ENCODE measurements around the gene GNE. TPM values are rescaled to one million over a fixed set of nuclear protein-coding genes. Genes with fewer than 3 reads are reported as not detected.
"Not testable (repeated sequence)": the region's sequence is repeated elsewhere in the genome, so short reads cannot be mapped to it uniquely, and the experiment has no call there.

The GNE gene
- total RNA-seq, 1 experiment from 2014 or later: 30.0 TPM

DNA sequence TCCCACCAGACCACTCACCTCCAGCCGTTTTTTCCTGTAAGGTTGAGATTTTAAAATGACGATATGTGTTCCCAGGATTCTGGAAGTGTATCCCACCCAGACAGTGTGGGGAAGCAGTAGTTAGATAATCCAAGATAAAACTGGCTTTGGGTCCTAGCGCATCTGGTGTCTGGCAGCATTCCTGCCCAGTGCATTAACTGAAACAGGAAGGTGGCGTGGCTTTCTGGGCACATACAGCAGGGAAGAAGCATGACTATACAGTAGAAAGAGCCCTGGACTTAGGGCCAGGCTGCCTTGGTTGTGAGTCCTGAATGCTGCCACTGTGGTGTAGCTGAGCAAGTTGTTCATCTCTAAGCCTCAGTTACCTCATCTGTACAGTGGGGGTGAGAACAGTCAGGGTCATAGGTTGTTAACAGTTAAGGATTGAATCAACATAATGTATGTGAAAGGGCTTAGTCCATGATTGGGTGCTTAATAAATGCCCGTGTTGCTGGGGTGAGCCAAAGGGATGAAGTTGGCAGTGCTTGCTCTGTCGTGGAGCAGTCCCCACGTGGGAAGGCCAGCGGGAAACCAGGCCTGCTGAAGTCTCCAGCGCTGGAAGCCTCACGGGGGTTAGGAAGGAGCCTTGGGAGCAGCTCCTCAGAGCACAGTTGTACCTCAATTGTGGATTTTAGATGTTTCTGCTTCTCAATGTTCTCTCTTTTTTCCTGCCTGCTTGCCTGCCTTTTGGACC, 49.6 kb downstream of the GNE start:
- peaks cover 84% of the 10 kb centered on the region for H3K36me3 ChIP-seq
- H3K27me3 ChIP-seq: no peaks in the 10 kb centered on the region
- DNase-seq: no peak
- no peak overlapping the region for H3K27ac ChIP-seq
- no peaks in the 10 kb centered on the region for H3K9me3 ChIP-seq (replicated peaks)
- H3K4me3 ChIP-seq: no peak overlapping the region
- no peaks in the 10 kb centered on the region for H3K4me1 ChIP-seq

DNA sequence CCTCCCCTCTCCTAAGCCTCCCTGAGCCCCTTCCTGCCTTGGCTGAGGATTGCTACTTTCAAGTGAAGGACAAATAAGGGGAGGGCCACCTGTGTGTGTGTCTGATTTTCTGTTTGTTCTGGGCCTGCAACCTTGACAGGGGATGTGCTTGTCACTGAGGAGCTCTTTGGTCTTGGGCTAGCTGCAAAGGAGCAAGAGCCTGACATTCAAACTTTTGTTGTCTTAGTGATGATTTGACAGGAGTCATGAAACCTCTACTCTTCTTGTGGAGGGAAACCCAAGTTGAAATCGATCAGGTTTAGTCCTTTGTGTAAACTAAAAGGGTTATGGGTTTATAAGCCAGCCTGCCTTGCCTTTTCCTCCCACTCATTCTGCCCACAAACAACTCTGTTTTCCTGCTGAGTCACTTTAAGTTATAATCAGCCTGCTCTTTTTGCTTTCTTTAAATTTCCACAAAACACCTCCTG, 50.7 kb downstream of the GNE start:
- DNase-seq: no peak
- H3K9me3 ChIP-seq (replicated peaks): no peaks in the 10 kb centered on the region
- H3K27me3 ChIP-seq: no peaks in the 10 kb centered on the region
- no peak overlapping the region for H3K4me3 ChIP-seq
- H3K36me3 ChIP-seq: peaks cover 80% of the 10 kb centered on the region
- H3K27ac ChIP-seq: no peak overlapping the region
- no peaks in the 10 kb centered on the region for H3K4me1 ChIP-seq

DNA sequence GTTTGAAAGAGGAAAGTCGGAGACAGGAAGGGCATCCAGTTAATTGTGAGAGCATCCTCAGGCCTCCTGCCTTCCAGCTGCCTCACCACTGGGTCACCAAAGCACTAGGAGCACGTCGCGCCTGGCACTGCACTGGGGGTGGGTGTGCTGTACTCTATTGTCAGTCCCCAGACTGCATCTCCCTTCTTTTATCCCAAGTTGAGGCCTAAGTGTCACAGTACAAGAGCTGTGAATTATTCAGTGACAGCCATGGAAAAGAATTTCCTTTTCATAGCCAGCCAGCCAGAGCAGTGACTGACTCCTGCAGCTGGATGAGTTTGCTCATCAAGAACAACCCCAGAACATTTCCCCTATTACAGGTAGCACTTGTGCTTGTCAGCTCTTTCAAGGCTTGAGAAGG, 51.2 kb downstream of the GNE start:
- Histone ChIP-seq H3K4me3 (no peak overlapping the region), H3K27me3 (no peaks in the 10 kb centered on the region), H3K36me3 (peaks cover 80% of the 10 kb centered on the region), H3K27ac (no peak overlapping the region), H3K4me1 (no peaks in the 10 kb centered on the region), H3K9me3 (replicated peaks) (no peaks in the 10 kb centered on the region)
- DNase-seq: no peak

DNA sequence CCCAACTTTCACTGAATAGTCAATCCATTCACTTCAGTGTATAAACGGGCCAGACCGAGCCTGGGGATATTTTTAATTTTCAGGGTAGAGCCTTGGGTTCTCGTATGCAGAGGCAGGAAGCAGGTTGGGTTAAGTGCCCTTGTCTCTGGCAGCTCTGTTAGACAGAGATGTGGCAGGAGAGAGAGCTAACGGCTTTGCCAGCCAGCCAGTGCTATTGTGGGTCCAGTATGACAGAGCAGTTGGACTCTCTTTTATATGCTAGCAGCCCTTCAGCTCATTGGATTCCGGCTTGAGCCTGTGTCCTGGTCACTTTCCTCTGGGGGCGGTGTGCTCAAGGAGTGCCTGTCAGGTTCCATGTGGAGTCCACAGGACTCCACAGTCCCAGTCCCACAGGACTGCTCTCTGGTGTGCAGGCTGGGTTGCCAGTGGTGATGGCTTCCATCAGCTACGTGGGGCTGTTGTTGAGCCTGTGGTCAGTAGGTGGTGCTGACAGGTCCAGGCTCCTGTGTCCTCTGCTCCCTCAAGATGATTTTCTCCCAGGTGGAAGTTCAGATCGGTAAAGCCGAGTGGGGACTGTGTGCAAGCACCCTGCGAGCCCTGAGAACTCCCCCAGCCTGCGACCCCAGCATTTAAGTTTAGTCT, 53.2 kb downstream of the GNE start:
- no peak for DNase-seq
- no peak overlapping the region for H3K4me3 ChIP-seq
- peaks cover 83% of the 10 kb centered on the region for H3K36me3 ChIP-seq
- no peak overlapping the region for H3K27ac ChIP-seq
- H3K9me3 ChIP-seq (replicated peaks): no peaks in the 10 kb centered on the region
- H3K4me1 ChIP-seq: no peaks in the 10 kb centered on the region
- no peaks in the 10 kb centered on the region for H3K27me3 ChIP-seq

DNA sequence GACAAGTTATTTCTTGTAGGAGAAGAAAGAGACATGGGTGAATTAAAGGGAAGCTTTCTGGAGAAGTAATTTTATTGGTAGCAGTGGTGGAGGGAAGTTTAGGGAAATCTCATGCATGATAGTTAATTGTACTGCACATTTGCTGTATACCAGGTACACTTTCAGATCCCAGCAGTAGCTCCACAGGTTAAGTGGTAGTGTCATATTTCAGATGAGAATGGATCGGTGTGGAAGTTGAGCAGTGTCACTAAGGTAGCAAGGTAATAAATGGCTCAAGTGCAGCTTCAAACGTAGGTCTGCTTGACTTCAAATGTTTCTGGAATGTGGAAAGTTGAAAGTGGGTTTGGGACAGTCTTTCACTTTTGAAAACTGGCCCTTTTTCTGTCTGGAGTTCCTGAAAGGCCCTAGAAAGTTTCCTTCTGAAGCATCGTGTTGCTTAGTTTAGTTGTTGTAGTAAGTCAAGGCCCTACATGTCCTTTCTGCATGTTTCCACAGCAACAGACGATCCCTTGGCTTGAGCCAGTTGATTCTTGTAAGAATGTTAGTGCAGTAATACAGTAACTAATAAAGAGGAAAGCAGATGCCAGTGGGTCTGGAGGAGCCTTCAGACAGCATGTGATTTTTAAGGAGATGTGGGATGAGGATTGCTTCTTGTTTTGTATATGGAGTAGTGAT, 63.8 kb downstream of the GNE start:
- no peaks in the 10 kb centered on the region for H3K9me3 ChIP-seq (replicated peaks)
- H3K36me3 ChIP-seq: peaks cover 25% of the 10 kb centered on the region
- DNase-seq: no peak
- H3K4me3 ChIP-seq: no peak overlapping the region
- H3K27ac ChIP-seq: no peak overlapping the region
- H3K4me1 ChIP-seq: peaks cover 23% of the 10 kb centered on the region
- H3K27me3 ChIP-seq: no peaks in the 10 kb centered on the region

DNA sequence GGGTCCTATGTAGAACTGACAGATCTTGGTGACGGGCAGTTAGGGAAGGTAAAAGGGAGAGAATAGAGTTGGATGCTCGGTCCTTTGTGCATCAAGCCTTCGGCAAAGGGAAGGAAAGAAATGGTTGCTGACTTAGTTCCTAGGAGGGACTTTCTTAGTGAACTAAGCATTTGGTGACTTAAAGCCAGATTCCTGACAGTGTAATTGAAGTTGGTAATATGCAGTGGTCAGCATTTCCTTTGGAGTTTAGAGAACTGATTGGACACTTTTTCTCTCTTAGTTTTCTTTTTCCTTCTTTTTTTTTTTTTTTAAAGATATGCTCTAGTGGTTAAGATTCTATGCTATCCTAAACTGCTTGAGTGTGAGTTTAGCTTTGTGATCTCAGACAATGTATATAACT, 65.2 kb downstream of the GNE start:
- Histone ChIP-seq H3K36me3 (peaks cover 19% of the 10 kb centered on the region), H3K27ac (no peak overlapping the region), H3K4me3 (no peak overlapping the region), H3K4me1 (peaks cover 23% of the 10 kb centered on the region), H3K9me3 (replicated peaks) (no peaks in the 10 kb centered on the region), H3K27me3 (no peaks in the 10 kb centered on the region)
- no peak for DNase-seq

DNA sequence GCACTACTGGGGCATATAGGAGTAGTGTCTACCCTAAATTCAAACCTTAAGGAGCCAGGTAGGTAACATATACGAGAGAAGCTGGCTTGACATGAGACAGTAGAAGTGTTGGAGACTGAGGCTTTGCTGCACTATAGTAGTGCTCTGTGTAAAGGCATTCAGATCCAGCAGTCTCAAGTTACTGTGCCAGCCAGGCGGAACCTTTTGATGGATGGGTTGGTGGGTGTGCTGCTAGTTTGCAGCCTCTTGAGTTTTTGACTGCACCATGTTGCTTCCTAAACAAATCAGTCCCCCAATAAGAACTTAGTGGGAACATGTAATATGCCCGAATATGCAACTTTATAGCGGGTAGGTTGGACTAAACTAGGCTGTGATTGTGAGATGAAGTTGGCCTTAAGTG, 66.1 kb downstream of the GNE start:
- no peak overlapping the region for H3K27ac ChIP-seq
- peaks cover 23% of the 10 kb centered on the region for H3K4me1 ChIP-seq
- H3K27me3 ChIP-seq: no peaks in the 10 kb centered on the region
- DNase-seq: peak in 1 of 2 experiments; percentile 17
- H3K36me3 ChIP-seq: peaks cover 12% of the 10 kb centered on the region
- peak overlapping the region; percentile 80 for H3K4me3 ChIP-seq
- no peaks in the 10 kb centered on the region for H3K9me3 ChIP-seq (replicated peaks)

DNA sequence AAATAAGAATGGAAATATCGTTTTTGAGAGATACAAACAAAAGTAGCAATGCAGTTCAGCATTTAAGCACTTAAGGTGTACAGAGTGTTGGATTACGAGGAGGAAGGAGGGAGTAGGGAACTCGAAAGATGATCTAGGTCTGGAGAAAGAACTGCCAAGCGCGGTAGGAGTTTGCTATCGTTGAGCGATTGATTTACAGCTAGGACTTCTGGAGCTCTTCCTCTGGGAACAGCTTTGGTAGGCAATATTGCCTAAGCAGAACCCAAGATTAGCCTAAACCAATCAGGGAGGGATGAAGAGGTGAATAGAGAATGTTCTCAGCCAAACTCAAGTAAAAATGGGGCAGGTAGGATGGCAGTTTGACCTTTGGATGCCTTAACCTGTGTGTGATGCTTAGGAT, 66.6 kb downstream of the GNE start:
- H3K27ac ChIP-seq: no peak overlapping the region; the same call in 1 of the 2 replicates
- peaks cover 7% of the 10 kb centered on the region for H3K36me3 ChIP-seq
- H3K9me3 ChIP-seq (replicated peaks): no peaks in the 10 kb centered on the region
- no peak for DNase-seq
- peaks cover 23% of the 10 kb centered on the region for H3K4me1 ChIP-seq
- H3K27me3 ChIP-seq: no peaks in the 10 kb centered on the region
- peak overlapping the region; percentile 80 for H3K4me3 ChIP-seq

DNA sequence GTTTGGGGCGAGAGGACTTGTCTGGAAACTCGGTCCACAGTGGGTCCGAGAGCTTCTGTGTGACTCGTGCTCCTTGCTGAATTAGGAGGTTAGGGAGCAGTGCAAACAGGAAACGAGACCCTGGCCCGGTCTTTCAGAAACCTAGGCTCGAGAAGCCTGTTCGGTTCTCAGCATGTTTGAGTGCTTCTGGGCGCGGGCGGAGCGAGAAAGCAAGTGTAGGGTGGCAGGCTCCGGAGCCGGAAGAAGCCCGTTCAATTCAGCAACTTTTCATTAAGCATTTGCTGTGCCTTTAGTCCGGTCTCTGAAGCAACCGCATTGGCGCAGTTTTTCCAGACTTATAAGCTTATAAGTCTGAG, 67.0 kb downstream of the GNE start:
- Histone ChIP-seq H3K36me3 (peaks cover 6% of the 10 kb centered on the region; the same call in 1 of the 2 replicates), H3K4me3 (peak overlapping the region; percentile 80), H3K27ac (peak overlapping the region; percentile 64), H3K27me3 (no peaks in the 10 kb centered on the region), H3K4me1 (peaks cover 23% of the 10 kb centered on the region), H3K9me3 (replicated peaks) (no peaks in the 10 kb centered on the region)
- DNase-seq: peak in 1 of 2 experiments; percentile 28

DNA sequence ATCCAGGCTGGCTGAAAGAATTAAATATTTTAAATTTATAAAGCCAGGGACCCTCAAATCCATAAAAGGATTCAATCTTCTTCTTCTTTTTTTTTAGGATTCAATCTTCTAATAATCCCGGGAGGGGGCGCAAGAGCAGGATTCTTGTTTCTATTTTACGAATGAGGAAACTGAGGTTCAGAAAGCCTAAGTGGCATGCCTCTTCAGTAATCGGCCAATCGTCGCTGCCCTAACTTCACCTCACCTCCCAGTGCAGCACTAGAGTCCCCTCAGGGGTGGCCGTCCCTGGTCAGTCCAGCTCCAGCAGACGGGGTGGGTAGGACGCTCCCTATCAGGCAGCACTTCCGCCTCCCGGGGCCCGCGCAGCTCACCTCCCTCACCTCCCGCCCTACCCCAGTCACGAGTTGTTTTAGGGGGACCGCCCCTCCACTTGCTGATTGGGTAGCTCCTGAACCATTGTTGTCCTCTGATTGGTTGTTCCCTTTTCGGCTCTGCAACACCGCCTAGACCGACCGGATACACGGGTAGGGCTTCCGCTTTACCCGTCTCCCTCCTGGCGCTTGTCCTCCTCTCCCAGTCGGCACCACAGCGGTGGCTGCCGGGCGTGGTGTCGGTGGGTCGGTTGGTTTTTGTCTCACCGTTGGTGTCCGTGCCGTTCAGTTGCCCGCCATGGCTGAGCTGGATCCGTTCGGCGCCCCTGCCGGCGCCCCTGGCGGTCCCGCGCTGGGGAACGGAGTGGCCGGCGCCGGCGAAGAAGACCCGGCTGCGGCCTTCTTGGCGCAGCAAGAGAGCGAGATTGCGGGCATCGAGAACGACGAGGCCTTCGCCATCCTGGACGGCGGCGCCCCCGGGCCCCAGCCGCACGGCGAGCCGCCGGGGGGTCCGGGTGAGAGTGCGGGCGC, 67.6 kb downstream of the GNE start, which contains the start of gene CLTA:
TSS of gene CLTA (plus strand) at position 534 of the 902 bp plus-strand sequence. CDS start at position 670, 136 bp downstream.
- Histone ChIP-seq H3K27ac (peak within 1 kb of the TSS; percentile 64), H3K4me3 (peak within 1 kb of the TSS; percentile 80), H3K36me3 (peaks cover 6% of the 10 kb centered on the region; the same call in 1 of the 2 replicates), H3K4me1 (peaks cover 23% of the 10 kb centered on the region), H3K9me3 (replicated peaks) (no peaks in the 10 kb centered on the region), H3K27me3 (no peaks in the 10 kb centered on the region)
- DNase-seq: peak; percentile 98 to 99

DNA sequence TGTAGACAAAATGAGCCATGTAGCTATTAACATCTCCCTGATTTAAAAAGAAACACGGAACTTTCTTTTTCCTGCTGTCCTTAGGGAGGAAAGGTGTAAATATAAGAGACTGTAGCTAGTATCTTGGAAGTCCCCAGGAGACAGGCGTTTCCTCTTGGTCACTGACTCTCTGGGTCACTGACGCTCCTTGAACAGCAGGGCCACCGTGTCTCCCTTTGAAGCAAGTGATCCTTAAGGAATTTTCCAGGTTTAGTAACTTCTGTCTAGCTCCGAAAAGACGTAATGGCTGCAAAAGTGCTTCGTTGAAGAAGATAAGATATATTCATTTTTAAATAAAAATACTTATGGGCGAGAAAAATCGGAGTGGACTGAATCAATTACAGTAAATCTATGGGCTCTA, 68.3 kb downstream of the GNE start:
- Histone ChIP-seq H3K36me3 (peaks cover 4% of the 10 kb centered on the region; the same call in 1 of the 2 replicates), H3K27ac (peak overlapping the region; percentile 64), H3K27me3 (no peaks in the 10 kb centered on the region), H3K4me3 (peak overlapping the region; percentile 80), H3K4me1 (peaks cover 23% of the 10 kb centered on the region), H3K9me3 (replicated peaks) (no peaks in the 10 kb centered on the region)
- DNase-seq: peak in 1 of 2 experiments; percentile 30

DNA sequence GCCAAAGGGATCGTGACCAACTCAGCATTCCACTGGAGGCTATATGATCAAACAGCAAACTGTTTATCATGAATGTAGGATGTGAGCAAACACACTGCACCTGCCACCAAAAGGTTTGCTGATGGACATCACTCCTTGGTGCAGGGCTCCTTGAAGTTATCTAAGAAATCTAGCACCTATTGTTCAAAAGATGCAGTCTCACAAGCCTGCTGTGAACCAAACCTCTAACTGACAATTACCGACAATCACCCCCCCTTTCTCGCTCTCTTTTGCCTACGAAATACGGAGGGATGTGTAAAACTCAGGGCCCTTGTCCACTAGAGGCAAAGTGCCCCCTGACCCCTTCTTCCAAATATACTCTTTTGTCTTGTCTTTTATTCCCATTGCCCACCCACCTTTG, 70.0 kb downstream of the GNE start:
- H3K4me1 ChIP-seq: peaks cover 17% of the 10 kb centered on the region
- H3K9me3 ChIP-seq (replicated peaks): no peaks in the 10 kb centered on the region
- DNase-seq: no peak
- no peak overlapping the region for H3K4me3 ChIP-seq
- no peaks in the 10 kb centered on the region for H3K27me3 ChIP-seq
- no peak overlapping the region for H3K27ac ChIP-seq
- no peaks in the 10 kb centered on the region for H3K36me3 ChIP-seq

DNA sequence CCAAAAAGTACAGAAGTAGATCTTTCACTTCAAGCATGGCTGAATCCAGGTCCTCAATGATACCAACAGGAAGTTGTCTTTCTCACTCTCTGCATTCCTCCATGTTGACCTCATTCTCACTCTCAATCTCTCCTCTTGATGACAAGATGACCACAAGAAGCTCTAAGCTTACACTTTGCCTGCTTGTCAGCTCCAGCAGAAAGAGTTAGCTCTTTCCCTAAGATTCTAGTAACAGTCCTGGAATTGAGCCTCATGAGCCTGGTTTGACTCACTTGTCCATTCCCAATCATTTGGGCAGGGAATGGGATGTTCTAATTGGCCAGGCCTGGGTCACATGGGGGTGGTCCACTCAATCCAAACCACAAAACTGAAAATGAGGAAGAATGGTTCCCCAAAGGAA, 70.8 kb downstream of the GNE start:
- Histone ChIP-seq H3K27me3 (no peaks in the 10 kb centered on the region), H3K9me3 (replicated peaks) (no peaks in the 10 kb centered on the region), H3K36me3 (no peaks in the 10 kb centered on the region), H3K4me1 (peaks cover 12% of the 10 kb centered on the region), H3K4me3 (no peak overlapping the region), H3K27ac (no peak overlapping the region)
- DNase-seq: peak in 1 of 2 experiments; percentile 16

DNA sequence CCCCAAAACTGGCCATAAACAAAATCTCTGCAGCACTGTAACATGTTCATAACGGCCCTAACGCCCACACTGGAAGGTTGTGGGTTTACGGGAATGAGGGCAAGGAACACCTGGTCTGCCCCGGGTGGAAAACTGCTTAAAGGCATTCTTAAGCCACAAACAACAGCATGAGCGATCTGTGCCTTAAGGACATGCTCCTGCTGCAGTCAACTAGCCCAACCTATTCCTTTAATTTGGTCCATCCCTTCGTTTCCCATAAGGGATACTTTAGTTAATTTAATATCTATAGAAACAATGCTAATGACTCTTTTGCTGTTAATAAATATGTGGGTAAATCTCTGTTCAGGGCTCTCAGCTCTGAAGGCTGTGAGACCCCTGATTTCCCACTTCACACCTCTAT, 78.0 kb downstream of the GNE start:
- H3K27ac ChIP-seq; H3K36me3 ChIP-seq; H3K9me3 ChIP-seq (replicated peaks); H3K4me1 ChIP-seq; H3K4me3 ChIP-seq; DNase-seq; H3K27me3 ChIP-seq: not testable (repeated sequence)

All from SJCRH30 (cell line).